HepG2 (cell line): ENCODE data around the gene RAC2. TPM values are rescaled to one million over a fixed set of nuclear protein-coding genes. Genes with fewer than 3 reads are reported as not detected.

Source experiments
- CBX5 ChIP-seq: sonication (generic); formaldehyde crosslinking; IDR thresholded peaks from 2 replicates; pipeline ENCODE4 v1.4.0; 2020; ENCODE audit warnings: missing genetic modification reagents, borderline replicate concordance
- E2F5 ChIP-seq: sonication (generic); formaldehyde crosslinking; conservative IDR thresholded peaks from 2 replicates; pipeline ENCODE4 v1.4.0; 2020; ENCODE audit warnings: missing genetic modification reagents
- HOXA3 ChIP-seq: sonication (generic); formaldehyde crosslinking; IDR thresholded peaks from 2 replicates; pipeline ENCODE4 v1.5.0; 2020; ENCODE audit warnings: missing genetic modification reagents
- NONO ChIP-seq, 2 experiments: fragments of 450-650 bp in 1 of 2; sonication (generic) in 1 of 2; formaldehyde crosslinking in 1 of 2; IDR thresholded peaks in 1 of 2; conservative IDR thresholded peaks in 1 of 2; 2 replicates each; pipeline versions ENCODE4 v1.6.1 to v1.8.0; 2017 to 2022; ENCODE audit warnings: mild to moderate bottlenecking in 1 of 2, missing genetic modification reagents in 1 of 2, moderate library complexity in 1 of 2
- PBX2 ChIP-seq: IDR thresholded peaks from 2 replicates; pipeline ENCODE4 v1.6.1; 2016; ENCODE audit warnings: control low read depth
- PHF5A ChIP-seq: IDR thresholded peaks from one replicate; pipeline ENCODE4 v1.6.1; 2018; ENCODE audit warnings: low read depth, missing genetic modification reagents; ENCODE audit not compliant: unreplicated experiment
- YEATS2 ChIP-seq: sonication (generic); formaldehyde crosslinking; IDR thresholded peaks from 2 replicates; pipeline ENCODE4 v1.4.0; 2020; ENCODE audit warnings: missing genetic modification reagents, borderline replicate concordance
- ZBTB37 ChIP-seq: sonication (generic); formaldehyde crosslinking; IDR thresholded peaks from 2 replicates; pipeline ENCODE4 v1.4.0; 2020; ENCODE audit warnings: mild to moderate bottlenecking, missing genetic modification reagents
- ZNF317 ChIP-seq: sonication (generic); formaldehyde crosslinking; IDR thresholded peaks from 2 replicates; pipeline ENCODE4 v1.5.0; 2020; ENCODE audit warnings: mild to moderate bottlenecking, missing genetic modification reagents
- ZNF318 ChIP-seq: sonication (generic); formaldehyde crosslinking; IDR thresholded peaks from 2 replicates; pipeline ENCODE4 v1.4.0; 2020; ENCODE audit warnings: mild to moderate bottlenecking, missing genetic modification reagents
- ZNF362 ChIP-seq: sonication (generic); formaldehyde crosslinking; IDR thresholded peaks from 2 replicates; pipeline ENCODE4 v1.4.0; 2020; ENCODE audit warnings: missing genetic modification reagents, mild to moderate bottlenecking, borderline replicate concordance
- ZNF556 ChIP-seq: sonication (generic); formaldehyde crosslinking; IDR thresholded peaks from 2 replicates; pipeline ENCODE4 v1.4.0; 2020; ENCODE audit warnings: mild to moderate bottlenecking, missing genetic modification reagents, borderline replicate concordance
- ZNF710 ChIP-seq: sonication (generic); formaldehyde crosslinking; IDR thresholded peaks from 2 replicates; pipeline ENCODE4 v1.5.0; 2020; ENCODE audit warnings: mild to moderate bottlenecking, missing genetic modification reagents, borderline replicate concordance
- polyA plus RNA-seq, 8 experiments: library from polyadenylated mRNA; depleted of rRNA in 3 of 8; stranded (reverse) in 7 of 8; unstranded in 1 of 8; fragments of >200 nt; fragmentation: Illumina TruSeq in 4 of 8; extraction: Trizol in 4 of 8; gene quantifications; 2 replicates each; pipeline versions ENCODE4 v1.2.1 to v1.2.3, GENCODE V29; 2011 to 2016; ENCODE audit warnings: low read depth in 4 of 8, missing spikeins in 1 of 8, mixed read lengths in 1 of 8; ENCODE audit not compliant: insufficient read depth in 1 of 8
- total RNA-seq, 5 experiments: library from RNA; depleted of rRNA; stranded (reverse); fragments of >200 nt; fragmentation: Illumina TruSeq; extraction: Trizol; gene quantifications; 2 replicates each; pipeline ENCODE4 v1.2.3, GENCODE V29; 2016; ENCODE audit warnings: low read depth in 1 of 5

Gene RAC2
- total and polyA plus RNA-seq, 2 of the 13 experiments (the other 11 are each of a cell fraction or from before 2014, with no cell fraction given) = 0.73 TPM; not detected in 1

GRCh38 chr22:37194750-37195149 lies 49.3 kb downstream of the RAC2 start (continued):
- no peak for TF ChIP-seq ZBTB37 (CRISPR knock-in tag)
- no peak for TF ChIP-seq YEATS2
- peak; percentile 69; the same call in 1 of the 2 replicates for TF ChIP-seq ZNF710 (CRISPR knock-in tag)
- TF ChIP-seq E2F5 (CRISPR knock-in tag) = no peak
- TF ChIP-seq PHF5A = no peak
- no peak for TF ChIP-seq NONO (IDR thresholded peaks at IDR 0.05)
- no peak for TF ChIP-seq NONO (CRISPR knock-in tag; conservative IDR thresholded peaks at IDR 0.05)
- no peak for TF ChIP-seq PBX2 (CRISPR knock-in tag)
- no peak for TF ChIP-seq ZNF556 (CRISPR knock-in tag)
- TF ChIP-seq ZNF362 (CRISPR knock-in tag) = no peak
- no peak for TF ChIP-seq ZNF318 (CRISPR knock-in tag)
- TF ChIP-seq ZNF317 (CRISPR knock-in tag) = peak; percentile 40; the same call in 1 of the 2 replicates
- TF ChIP-seq CBX5 = no peak
- TF ChIP-seq HOXA3 (CRISPR knock-in tag) = 0 out of 2 replicates have a peak, but pooled peaks have one; percentile 26
